KMS-11 (cell line): ENCODE data around the gene GALNT8.

Source experiments
- H2AFZ ChIP-seq: fragments of 200-600 bp; sonication (generic); 2 replicates; pipeline ENCODE4 v1.6.1; 2016; ENCODE audit warnings: antibody characterized with exemption, mixed run types, low read depth
- H3K27ac ChIP-seq: fragments of 200-600 bp; sonication (generic); 2 replicates; pipeline ENCODE4 v1.6.1; 2016; ENCODE audit warnings: mild to moderate bottlenecking, mixed run types
- H3K27me3 ChIP-seq: fragments of 200-600 bp; sonication (generic); 2 replicates; pipeline ENCODE4 v1.6.1; 2017; ENCODE audit warnings: mild to moderate bottlenecking, low read depth, mixed run types, moderate library complexity; ENCODE audit not compliant: insufficient read depth
- H3K36me3 ChIP-seq: fragments of 200-600 bp; sonication (generic); 2 replicates; pipeline ENCODE4 v1.6.1; 2017; ENCODE audit warnings: mild to moderate bottlenecking, mixed run types; ENCODE audit not compliant: insufficient read depth
- H3K4me1 ChIP-seq: fragments of 200-600 bp; sonication (generic); 2 replicates; pipeline ENCODE4 v1.6.1; 2016; ENCODE audit warnings: mild to moderate bottlenecking, low read depth, mixed run types; ENCODE audit not compliant: poor library complexity, severe bottlenecking
- H3K4me2 ChIP-seq: fragments of 200-600 bp; sonication (generic); 2 replicates; pipeline ENCODE4 v1.7.0; 2016; ENCODE audit warnings: mild to moderate bottlenecking, mixed run types
- H3K4me3 ChIP-seq: fragments of 200-600 bp; sonication (generic); IDR thresholded peaks from 2 replicates; pipeline ENCODE4 v1.6.1; 2017; ENCODE audit warnings: low read depth, low read length, mixed read lengths; ENCODE audit not compliant: insufficient read depth
- H3K79me2 ChIP-seq: fragments of 200-600 bp; sonication (generic); 2 replicates; pipeline ENCODE4 v1.6.1; 2016; ENCODE audit warnings: low read depth, mixed run types; ENCODE audit not compliant: insufficient read depth
- H3K9ac ChIP-seq: fragments of 200-600 bp; sonication (generic); 2 replicates; pipeline ENCODE4 v1.6.1; 2016; ENCODE audit warnings: mild to moderate bottlenecking, mixed run types
- H4K20me1 ChIP-seq: fragments of 200-600 bp; sonication (generic); 2 replicates; pipeline ENCODE4 v1.6.1; 2016; ENCODE audit warnings: mild to moderate bottlenecking, mixed run types; ENCODE audit not compliant: insufficient read depth
- TF ChIP-seq, protein P1 (sequence below): fragments of 200-600 bp; sonication (generic); conservative IDR thresholded peaks from 2 replicates; pipeline ENCODE4 v1.6.1; 2017; ENCODE audit warnings: low read depth, mild to moderate bottlenecking, antibody characterized with exemption, low read length, moderate library complexity, mixed read lengths

GALNT8 gene, protein sequence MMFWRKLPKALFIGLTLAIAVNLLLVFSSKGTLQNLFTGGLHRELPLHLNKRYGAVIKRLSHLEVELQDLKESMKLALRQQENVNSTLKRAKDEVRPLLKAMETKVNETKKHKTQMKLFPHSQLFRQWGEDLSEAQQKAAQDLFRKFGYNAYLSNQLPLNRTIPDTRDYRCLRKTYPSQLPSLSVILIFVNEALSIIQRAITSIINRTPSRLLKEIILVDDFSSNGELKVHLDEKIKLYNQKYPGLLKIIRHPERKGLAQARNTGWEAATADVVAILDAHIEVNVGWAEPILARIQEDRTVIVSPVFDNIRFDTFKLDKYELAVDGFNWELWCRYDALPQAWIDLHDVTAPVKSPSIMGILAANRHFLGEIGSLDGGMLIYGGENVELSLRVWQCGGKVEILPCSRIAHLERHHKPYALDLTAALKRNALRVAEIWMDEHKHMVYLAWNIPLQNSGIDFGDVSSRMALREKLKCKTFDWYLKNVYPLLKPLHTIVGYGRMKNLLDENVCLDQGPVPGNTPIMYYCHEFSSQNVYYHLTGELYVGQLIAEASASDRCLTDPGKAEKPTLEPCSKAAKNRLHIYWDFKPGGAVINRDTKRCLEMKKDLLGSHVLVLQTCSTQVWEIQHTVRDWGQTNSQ

DNA sequence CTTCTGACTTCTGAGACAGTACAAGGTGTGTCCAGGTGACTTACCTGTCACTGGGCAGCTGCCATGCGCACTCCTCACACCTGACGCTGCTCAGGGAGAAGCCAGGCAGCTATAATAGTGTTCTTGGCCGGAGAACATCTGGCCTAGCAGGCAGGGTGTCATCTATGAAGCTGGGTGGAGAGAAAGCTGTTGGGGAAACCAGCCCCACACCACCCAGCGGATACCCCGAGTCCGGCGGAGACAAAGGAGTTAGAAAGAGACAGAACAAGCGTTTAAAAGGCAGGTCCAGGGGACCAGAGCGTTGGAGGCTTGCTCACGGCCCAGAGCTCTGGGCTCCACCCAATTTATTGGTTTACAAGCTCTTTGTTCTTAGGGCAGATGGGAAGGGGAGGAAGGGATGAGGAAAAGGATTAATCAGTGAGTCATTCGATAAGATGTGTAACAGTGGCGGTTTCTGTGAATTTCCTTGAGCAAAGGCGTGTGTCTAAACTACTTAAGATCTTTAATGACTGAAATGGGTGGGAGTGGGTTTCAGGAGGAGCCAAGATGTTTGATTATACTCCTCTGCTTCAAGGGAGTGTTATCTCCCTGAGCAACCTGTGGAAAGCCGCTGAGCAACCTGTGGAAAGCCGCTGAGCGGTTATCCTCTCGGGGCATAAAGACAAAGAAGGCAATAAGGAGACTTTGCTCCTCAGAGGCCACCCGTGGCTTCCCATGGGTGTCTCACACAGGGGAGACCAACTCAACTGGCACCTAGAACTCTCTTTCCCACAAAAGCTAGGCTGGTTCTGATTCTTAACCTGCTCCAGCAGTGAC, at the start of gene GALNT8:
Gene GALNT8, plus strand, starts transcription at position 580 of the 816 bp plus-strand sequence. CDS start 278 bp downstream, outside the sequence.
- TF ChIP-seq, protein P1, sequence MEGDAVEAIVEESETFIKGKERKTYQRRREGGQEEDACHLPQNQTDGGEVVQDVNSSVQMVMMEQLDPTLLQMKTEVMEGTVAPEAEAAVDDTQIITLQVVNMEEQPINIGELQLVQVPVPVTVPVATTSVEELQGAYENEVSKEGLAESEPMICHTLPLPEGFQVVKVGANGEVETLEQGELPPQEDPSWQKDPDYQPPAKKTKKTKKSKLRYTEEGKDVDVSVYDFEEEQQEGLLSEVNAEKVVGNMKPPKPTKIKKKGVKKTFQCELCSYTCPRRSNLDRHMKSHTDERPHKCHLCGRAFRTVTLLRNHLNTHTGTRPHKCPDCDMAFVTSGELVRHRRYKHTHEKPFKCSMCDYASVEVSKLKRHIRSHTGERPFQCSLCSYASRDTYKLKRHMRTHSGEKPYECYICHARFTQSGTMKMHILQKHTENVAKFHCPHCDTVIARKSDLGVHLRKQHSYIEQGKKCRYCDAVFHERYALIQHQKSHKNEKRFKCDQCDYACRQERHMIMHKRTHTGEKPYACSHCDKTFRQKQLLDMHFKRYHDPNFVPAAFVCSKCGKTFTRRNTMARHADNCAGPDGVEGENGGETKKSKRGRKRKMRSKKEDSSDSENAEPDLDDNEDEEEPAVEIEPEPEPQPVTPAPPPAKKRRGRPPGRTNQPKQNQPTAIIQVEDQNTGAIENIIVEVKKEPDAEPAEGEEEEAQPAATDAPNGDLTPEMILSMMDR = no peak
- Histone ChIP-seq H3K4me2 (no peak within 1 kb of the TSS), H2AFZ (no peak within 1 kb of the TSS), H3K4me3 (no peak within 1 kb of the TSS), H3K27ac (no peak within 1 kb of the TSS), H3K36me3 (no peaks in the 10 kb centered on the region), H3K27me3 (no peaks in the 10 kb centered on the region), H3K4me1 (no peaks in the 10 kb centered on the region), H3K79me2 (no peaks in the 10 kb centered on the region), H4K20me1 (no peaks in the 10 kb centered on the region), H3K9ac (no peak within 1 kb of the TSS)

DNA sequence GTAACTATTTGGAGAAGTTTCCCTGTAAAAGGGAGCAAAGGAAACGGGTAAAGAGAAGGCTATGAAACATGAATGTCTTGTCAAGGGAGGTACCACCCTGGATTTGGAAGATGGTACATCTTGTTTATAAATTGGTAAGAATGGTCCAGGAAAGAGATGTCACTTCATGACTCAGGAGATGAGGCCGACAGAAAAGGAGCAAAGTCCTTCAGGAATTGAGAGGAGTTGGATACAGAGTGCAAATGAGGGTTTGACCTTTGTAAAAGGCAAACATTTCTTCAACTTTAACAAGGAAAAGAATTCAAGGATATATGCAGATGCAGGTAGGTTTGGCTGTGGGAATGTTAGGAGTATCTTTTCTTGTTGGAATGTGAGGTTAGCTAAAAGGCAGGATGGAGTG, 40.5 kb upstream of the GALNT8 start:
- H3K9ac ChIP-seq = no peak overlapping the region
- no peaks in the 10 kb centered on the region for H3K4me1 ChIP-seq
- no peaks in the 10 kb centered on the region for H4K20me1 ChIP-seq
- no peaks in the 10 kb centered on the region for H3K36me3 ChIP-seq
- H3K4me2 ChIP-seq = no peak overlapping the region
- H3K27ac ChIP-seq = no peak overlapping the region
- TF ChIP-seq, protein P1 = no peak
- no peak overlapping the region for H3K4me3 ChIP-seq
- no peak overlapping the region for H2AFZ ChIP-seq
- no peaks in the 10 kb centered on the region for H3K79me2 ChIP-seq
- no peaks in the 10 kb centered on the region for H3K27me3 ChIP-seq

DNA sequence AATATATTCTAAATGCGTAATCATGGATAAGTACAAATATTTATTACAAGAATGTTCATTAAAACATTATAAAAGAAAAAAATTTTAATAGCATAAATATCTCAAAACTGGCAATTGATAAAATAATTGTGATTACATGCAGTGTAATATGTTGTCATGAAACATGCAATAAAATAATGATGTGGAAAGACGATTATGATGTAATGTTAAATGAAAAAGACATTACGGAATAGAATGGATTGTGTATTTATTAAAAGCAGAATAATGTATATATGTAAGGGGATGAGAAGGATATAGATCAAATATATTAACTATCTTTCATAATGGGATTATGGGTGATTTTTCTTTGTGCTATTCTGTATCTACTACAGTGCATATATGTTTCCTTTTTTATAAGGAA, 38.5 kb upstream of the GALNT8 start:
- Histone ChIP-seq H3K36me3 (no peaks in the 10 kb centered on the region), H4K20me1 (no peaks in the 10 kb centered on the region), H2AFZ (no peak overlapping the region), H3K27me3 (no peaks in the 10 kb centered on the region), H3K4me1 (no peaks in the 10 kb centered on the region), H3K4me2 (no peak overlapping the region), H3K27ac (no peak overlapping the region), H3K4me3 (no peak overlapping the region), H3K79me2 (no peaks in the 10 kb centered on the region), H3K9ac (no peak overlapping the region)
- TF ChIP-seq, protein P1 = no peak

DNA sequence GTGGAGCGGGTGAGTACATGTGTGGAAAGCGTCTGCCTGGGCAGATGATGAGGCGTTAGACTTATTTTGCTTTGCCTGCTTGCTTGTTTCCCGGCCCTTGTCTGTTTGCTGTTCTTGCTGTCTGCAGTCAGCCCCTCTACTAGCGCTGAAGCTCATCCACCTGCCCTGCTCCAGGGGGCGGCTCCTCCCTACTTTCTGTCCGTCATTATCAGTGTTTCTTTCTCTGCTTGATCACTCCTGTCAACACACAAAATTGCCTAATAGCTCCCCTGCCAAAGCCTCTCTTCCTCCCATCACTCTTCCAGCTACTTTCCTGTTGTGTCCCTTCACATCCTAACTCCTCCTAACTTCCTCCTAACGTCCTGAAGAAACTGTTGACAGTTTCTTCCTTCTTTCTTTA, 34.9 kb upstream of the GALNT8 start:
- Histone ChIP-seq H3K9ac (no peak overlapping the region), H3K27me3 (no peaks in the 10 kb centered on the region), H2AFZ (no peak overlapping the region), H3K4me1 (no peaks in the 10 kb centered on the region), H4K20me1 (no peaks in the 10 kb centered on the region), H3K4me3 (no peak overlapping the region), H3K4me2 (no peak overlapping the region), H3K79me2 (no peaks in the 10 kb centered on the region), H3K27ac (no peak overlapping the region), H3K36me3 (no peaks in the 10 kb centered on the region)
- TF ChIP-seq, protein P1 = no peak
